IMR-90 (cell line): ENCODE measurements around the gene SOBP. TPM values are rescaled to one million over a fixed set of nuclear protein-coding genes. Genes with fewer than 3 reads are reported as not detected.

ENCODE experiments used
- ATAC-seq: fragments of 200-7000 bp; cut with Tn5 transposase; 2 replicates; pipeline ENCODE4 v1.9.1; 2020; ENCODE audit warnings: low read depth, mild to moderate bottlenecking, moderate library complexity
- BruUV-seq: library from RNA; stranded (reverse); fragments of 400-500 nt; replicated peaks from 2 replicates; lab custom pipeline; 2021; lab: Mats Ljungman, UMichigan
- CTCF ChIA-PET: fragments of 300-600 bp; formaldehyde crosslinking; extraction: SDS; loops from one replicate; lab custom pipeline; 2021; ENCODE audit warnings: antibody characterized with exemption; lab: Yijun Ruan, JAX
- POLR2A ChIA-PET: fragments of 300-600 bp; sonication (Branson Sonifier 250); formaldehyde crosslinking; loops from one replicate; lab custom pipeline; 2022; ENCODE audit warnings: antibody characterized with exemption; ENCODE audit not compliant: unreplicated experiment; lab: Charles Lee
- DNase-seq: peaks from one replicate; pipeline ENCODE4 v3.0.0; 2013
- H2AFZ ChIP-seq: replicated peaks from 2 replicates; pipeline ENCODE3; 2013; ENCODE audit warnings: low read length, mild to moderate bottlenecking; ENCODE audit not compliant: poor library complexity
- H2AK5ac ChIP-seq: 2 replicates; pipeline ENCODE4 v1.6.1; 2013; ENCODE audit warnings: low read depth, low read length, inconsistent platforms
- H2AK9ac ChIP-seq: replicated peaks from 2 replicates; pipeline ENCODE3; 2013; ENCODE audit warnings: mild to moderate bottlenecking, low read depth, low read length, moderate library complexity; ENCODE audit not compliant: poor library complexity
- H2BK120ac ChIP-seq: 2 replicates; pipeline ENCODE4 v1.6.1; 2013; ENCODE audit warnings: low read depth, low read length, inconsistent platforms
- H2BK15ac ChIP-seq: 3 replicates; pipeline ENCODE4 v1.6.1; 2013; ENCODE audit warnings: low read depth, low read length, inconsistent platforms
- H2BK20ac ChIP-seq: 2 replicates; pipeline ENCODE4 v1.6.1; 2013; ENCODE audit warnings: low read depth, mild to moderate bottlenecking, inconsistent platforms, low read length, moderate library complexity
- H2BK5ac ChIP-seq: 2 replicates; pipeline ENCODE4 v1.6.1; 2013; ENCODE audit warnings: mild to moderate bottlenecking, low read depth, low read length, inconsistent platforms; ENCODE audit not compliant: poor library complexity, severe bottlenecking
- H3K14ac ChIP-seq: replicated peaks from 2 replicates; pipeline ENCODE4 v1.6.1; 2013; ENCODE audit warnings: low read depth, low read length, inconsistent platforms
- H3K18ac ChIP-seq: 2 replicates; pipeline ENCODE4 v1.6.1; 2013; ENCODE audit warnings: low read depth, low read length, control low read depth
- H3K23ac ChIP-seq: 2 replicates; pipeline ENCODE4 v1.6.1; 2013; ENCODE audit warnings: low read depth, low read length, inconsistent platforms
- H3K27ac ChIP-seq: 2 replicates; pipeline ENCODE4 v1.5.1; 2013; ENCODE audit warnings: mild to moderate bottlenecking, control low read depth, low read length; ENCODE audit not compliant: insufficient read depth
- H3K27me3 ChIP-seq: 2 replicates; pipeline ENCODE4 v1.6.1; 2013; ENCODE audit warnings: low read length; ENCODE audit not compliant: control insufficient read depth, insufficient read depth
- H3K36me3 ChIP-seq: 2 replicates; pipeline ENCODE4 v1.6.1; 2013; ENCODE audit warnings: low read length, mixed read lengths; ENCODE audit not compliant: control insufficient read depth, insufficient read depth
- H3K4ac ChIP-seq: 2 replicates; pipeline ENCODE4 v1.6.1; 2013; ENCODE audit warnings: low read depth, low read length, inconsistent platforms
- H3K4me1 ChIP-seq: 2 replicates; pipeline ENCODE4 v1.6.1; 2013; ENCODE audit warnings: low read length, mixed read lengths; ENCODE audit not compliant: control insufficient read depth, insufficient read depth
- H3K4me2 ChIP-seq: 2 replicates; pipeline ENCODE4 v1.6.1; 2013; ENCODE audit warnings: low read depth, mild to moderate bottlenecking, control low read depth, low read length, moderate library complexity
- H3K4me3 ChIP-seq: 2 replicates; pipeline ENCODE4 v1.5.1; 2013; ENCODE audit warnings: low read depth, mild to moderate bottlenecking, control low read depth, low read length, moderate library complexity; ENCODE audit not compliant: insufficient read depth
- H3K56ac ChIP-seq: 2 replicates; pipeline ENCODE4 v1.6.1; 2013; ENCODE audit warnings: low read length, inconsistent platforms; ENCODE audit not compliant: insufficient read depth; ENCODE audit errors: extremely low read depth
- H3K79me1 ChIP-seq, 2 experiments: 2 replicates each; pipeline ENCODE4 v1.6.1; 2013; ENCODE audit warnings: low read length in 2 of 2, inconsistent platforms in 1 of 2, low read depth in 1 of 2
- H3K9ac ChIP-seq: 2 replicates; pipeline ENCODE4 v1.6.1; 2013; ENCODE audit warnings: low read depth, low read length, control low read depth
- H3K9me1 ChIP-seq: 2 replicates; pipeline ENCODE4 v1.6.1; 2013; ENCODE audit warnings: low read length, inconsistent platforms; ENCODE audit not compliant: insufficient read depth
- H3K9me3 ChIP-seq: 2 replicates; pipeline ENCODE4 v1.6.1; 2013; ENCODE audit warnings: low read length; ENCODE audit not compliant: control insufficient read depth, insufficient read depth
- H4K20me1 ChIP-seq: 2 replicates; pipeline ENCODE4 v1.6.1; 2013; ENCODE audit warnings: low read length, inconsistent platforms; ENCODE audit not compliant: insufficient read depth
- H4K5ac ChIP-seq: 2 replicates; pipeline ENCODE4 v1.6.1; 2013; ENCODE audit warnings: mild to moderate bottlenecking, low read depth, low read length, control low read depth
- H4K8ac ChIP-seq, 2 experiments: 2 replicates each; pipeline ENCODE4 v1.6.1; 2013; ENCODE audit warnings: low read depth in 2 of 2, low read length in 2 of 2, control low read depth in 1 of 2, inconsistent platforms in 1 of 2
- H4K91ac ChIP-seq: 2 replicates; pipeline ENCODE4 v1.6.1; 2013; ENCODE audit warnings: low read depth, low read length, inconsistent platforms; ENCODE audit not compliant: insufficient read depth
- BHLHE40 ChIP-seq: fragments of 150-350 bp; IDR thresholded peaks from 2 replicates; pipeline ENCODE4 v1.6.1; 2016; ENCODE audit warnings: mild to moderate bottlenecking, low read depth, low read length
- MAFK ChIP-seq: IDR thresholded peaks from 2 replicates; pipeline ENCODE4 v1.6.1; 2012; ENCODE audit warnings: low read depth, low read length, improper control_type of control experiment
- MAZ ChIP-seq: IDR thresholded peaks from 2 replicates; pipeline ENCODE4 v1.6.1; 2012; ENCODE audit warnings: low read depth, mild to moderate bottlenecking, low read length, improper control_type of control experiment, moderate library complexity, borderline replicate concordance
- MXI1 ChIP-seq: IDR thresholded peaks from 2 replicates; pipeline ENCODE4 v1.6.1; 2012; ENCODE audit warnings: low read depth, mild to moderate bottlenecking, low read length, moderate library complexity, borderline replicate concordance
- NFE2L2 ChIP-seq: fragments of 150-350 bp; IDR thresholded peaks from 2 replicates; pipeline ENCODE4 v1.6.1; 2016; ENCODE audit warnings: low read depth, mild to moderate bottlenecking, low read length
- POLR2A ChIP-seq: IDR thresholded peaks from 2 replicates; pipeline ENCODE4 v1.6.1; 2012; ENCODE audit warnings: mild to moderate bottlenecking, low read depth, low read length
- RAD21 ChIP-seq: IDR thresholded peaks from 2 replicates; pipeline ENCODE4 v1.6.1; 2012; ENCODE audit warnings: low read length, improper control_type of control experiment
- RCOR1 ChIP-seq: IDR thresholded peaks from 2 replicates; pipeline ENCODE4 v1.6.1; 2012; ENCODE audit warnings: mild to moderate bottlenecking, low read length, improper control_type of control experiment; ENCODE audit not compliant: insufficient replicate concordance
- RFX5 ChIP-seq: IDR thresholded peaks from 2 replicates; pipeline ENCODE4 v1.8.0; 2012; ENCODE audit warnings: low read depth, mild to moderate bottlenecking, low read length, moderate library complexity
- SMC3 ChIP-seq: fragments of 150-350 bp; IDR thresholded peaks from 2 replicates; pipeline ENCODE4 v1.6.1; 2016; ENCODE audit warnings: low read depth, mild to moderate bottlenecking, antibody characterized with exemption, low read length, moderate library complexity
- USF2 ChIP-seq: fragments of 150-350 bp; IDR thresholded peaks from 2 replicates; pipeline ENCODE4 v1.6.1; 2017; ENCODE audit warnings: mild to moderate bottlenecking, antibody characterized with exemption, low read length, low read depth
- WGBS, 2 experiments: methylation state at CpG; one replicate each; pipeline versions ENCODE4 v1.1.5 to v1.1.7; 2013; ENCODE audit warnings: missing lambda C conversion rate in 2 of 2; ENCODE audit not compliant: insufficient read length in 1 of 2; ENCODE audit errors: extremely low coverage in 2 of 2; 5-methylcytosine and 5-hydroxymethylcytosine counted together
- dilution Hi-C: fragments of 300-500 bp; cut with HindIII; formaldehyde crosslinking; loops from one replicate; pipeline ENCODE4 v1.14.3; 2018; ENCODE audit warnings: low sequenced_read_pairs; ENCODE audit not compliant: unreplicated experiment
- in situ Hi-C: fragments of 300-500 bp; cut with MboI; formaldehyde crosslinking; loops from 3 replicates; pipeline ENCODE4 v1.14.3; 2019; ENCODE audit warnings: low sequenced_read_pairs, inconsistent platforms, mixed read lengths
- intact Hi-C: fragments of 100-400 bp; cut with micrococcal nuclease; formaldehyde crosslinking; loops from 2 replicates; pipeline ENCODE4 v1.10.0; 2022
- polyA plus RNA-seq, 3 experiments: library from polyadenylated mRNA; depleted of rRNA; stranded (reverse); fragments of >200 nt; gene quantifications; 2 replicates each; pipeline ENCODE4 v1.2.3, GENCODE V29; 2012; ENCODE audit warnings: low replicate concordance in 1 of 3
- total RNA-seq: library from RNA; depleted of rRNA; stranded (reverse); fragments of >200 nt; gene quantifications from 2 replicates; pipeline ENCODE4 v1.2.3, GENCODE V29; 2012
- TF ChIP-seq, protein P1 (sequence below): fragments of 150-350 bp; IDR thresholded peaks from 2 replicates; pipeline ENCODE4 v1.6.1; 2016; ENCODE audit warnings: low read depth, mild to moderate bottlenecking, low read length, moderate library complexity, borderline replicate concordance
- TF ChIP-seq, protein P2 (sequence below): conservative IDR thresholded peaks from 2 replicates; pipeline ENCODE4 v1.5.1; 2012; ENCODE audit warnings: mild to moderate bottlenecking, low read depth, low read length, improper control_type of control experiment

The SOBP gene
- total and polyA plus RNA-seq, 2 of the 4 experiments (the other 2 are of a cell fraction), result 0.60 to 0.72 TPM

GRCh38 chr6:107657755-107658461 lies 168.0 kb downstream of the SOBP start:
- no peaks in the 10 kb centered on the region for H3K9me3 ChIP-seq
- peak overlapping the region; percentile 78 for H3K4me2 ChIP-seq
- H3K9ac ChIP-seq, result peak overlapping the region; percentile 8; the same call in 1 of the 2 replicates
- H3K18ac ChIP-seq, result no peak overlapping the region; the same call in 1 of the 2 replicates
- H3K4ac ChIP-seq, result 0 out of 2 replicates have a peak overlapping the region, but pooled peaks have one; percentile 3
- H3K27me3 ChIP-seq, result no peaks in the 10 kb centered on the region
- peak; percentile 86 for DNase-seq
- no peaks in the 10 kb centered on the region for H3K36me3 ChIP-seq
- peak overlapping the region; percentile 67 for H2AFZ ChIP-seq
- peak overlapping the region; percentile 79 for H3K27ac ChIP-seq
- no peak overlapping the region; the same call in 2 of the 3 replicates for H2BK15ac ChIP-seq
- H2AK9ac ChIP-seq, result no peak overlapping the region
- H3K9me1 ChIP-seq, result peaks cover 9% of the 10 kb centered on the region
- H3K56ac ChIP-seq, result no peak overlapping the region
- peak overlapping the region; percentile 31 for H2BK120ac ChIP-seq
- H3K14ac ChIP-seq, result no peak overlapping the region
- peak overlapping the region; percentile 4; the same call in 1 of the 2 replicates for H3K4me3 ChIP-seq
- peaks cover 27% of the 10 kb centered on the region for H3K4me1 ChIP-seq
- H2BK5ac ChIP-seq, result no peak overlapping the region
- intact Hi-C loops, result loop anchor here (1.0 to 5.0 kb wide), 4 partner anchors 168 to 629 kb away; partner anchors contain the start of genes MTRES1 and SOBP
- no peak overlapping the region for H2AK5ac ChIP-seq
- peaks cover 6% of the 10 kb centered on the region; the same call in 1 of the 2 replicates for H4K20me1 ChIP-seq
- POLR2A ChIA-PET, result no interaction called here
- no TSS peak for BruUV-seq
- H4K8ac ChIP-seq, result peak overlapping the region in 1 of 2 experiments; percentile 17; a peak in 1 of 4 replicates
- H3K79me1 ChIP-seq, result peaks cover 0 to 2% of the 10 kb centered on the region in 2 experiments; a peak in 1 of 4 replicates
- ATAC-seq, result peak; percentile 90
- no peak overlapping the region; the same call in 1 of the 2 replicates for H4K5ac ChIP-seq
- dilution Hi-C loops, result no loop called here
- H2BK20ac ChIP-seq, result no peak overlapping the region
- no peak overlapping the region for H4K91ac ChIP-seq
- WGBS, 2 experiments, result 12% methylated on average over 7 of the region's 17 CpGs; no CpG with 5 or more reads in 1 of the 2 experiments
- CTCF ChIA-PET, result interaction anchor here (1.1 to 1.7 kb wide), 3 partner anchors 14 to 340 kb away, joined by 3 to 5 read pairs (median 4); no protein-coding TSS in a partner anchor
- in situ Hi-C loops, result no loop called here
- no peak overlapping the region for H3K23ac ChIP-seq
- TF ChIP-seq BHLHE40 (peak; percentile 38; the same call in 1 of the 2 replicates), RAD21 (peak; percentile 43), RCOR1 (peak; percentile 14), MXI1 (peak; percentile 69; the same call in 1 of the 2 replicates), MAZ (peak; percentile 80; the same call in 1 of the 2 replicates), NFE2L2 (no peak), MAFK (no peak), USF2 (no peak), SMC3 (0 out of 2 replicates have a peak, but pooled peaks have one; percentile 17), POLR2A (no peak), RFX5 (no peak)
- TF ChIP-seq, protein P1, sequence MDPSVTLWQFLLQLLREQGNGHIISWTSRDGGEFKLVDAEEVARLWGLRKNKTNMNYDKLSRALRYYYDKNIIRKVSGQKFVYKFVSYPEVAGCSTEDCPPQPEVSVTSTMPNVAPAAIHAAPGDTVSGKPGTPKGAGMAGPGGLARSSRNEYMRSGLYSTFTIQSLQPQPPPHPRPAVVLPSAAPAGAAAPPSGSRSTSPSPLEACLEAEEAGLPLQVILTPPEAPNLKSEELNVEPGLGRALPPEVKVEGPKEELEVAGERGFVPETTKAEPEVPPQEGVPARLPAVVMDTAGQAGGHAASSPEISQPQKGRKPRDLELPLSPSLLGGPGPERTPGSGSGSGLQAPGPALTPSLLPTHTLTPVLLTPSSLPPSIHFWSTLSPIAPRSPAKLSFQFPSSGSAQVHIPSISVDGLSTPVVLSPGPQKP, result no peak
- TF ChIP-seq, protein P2, sequence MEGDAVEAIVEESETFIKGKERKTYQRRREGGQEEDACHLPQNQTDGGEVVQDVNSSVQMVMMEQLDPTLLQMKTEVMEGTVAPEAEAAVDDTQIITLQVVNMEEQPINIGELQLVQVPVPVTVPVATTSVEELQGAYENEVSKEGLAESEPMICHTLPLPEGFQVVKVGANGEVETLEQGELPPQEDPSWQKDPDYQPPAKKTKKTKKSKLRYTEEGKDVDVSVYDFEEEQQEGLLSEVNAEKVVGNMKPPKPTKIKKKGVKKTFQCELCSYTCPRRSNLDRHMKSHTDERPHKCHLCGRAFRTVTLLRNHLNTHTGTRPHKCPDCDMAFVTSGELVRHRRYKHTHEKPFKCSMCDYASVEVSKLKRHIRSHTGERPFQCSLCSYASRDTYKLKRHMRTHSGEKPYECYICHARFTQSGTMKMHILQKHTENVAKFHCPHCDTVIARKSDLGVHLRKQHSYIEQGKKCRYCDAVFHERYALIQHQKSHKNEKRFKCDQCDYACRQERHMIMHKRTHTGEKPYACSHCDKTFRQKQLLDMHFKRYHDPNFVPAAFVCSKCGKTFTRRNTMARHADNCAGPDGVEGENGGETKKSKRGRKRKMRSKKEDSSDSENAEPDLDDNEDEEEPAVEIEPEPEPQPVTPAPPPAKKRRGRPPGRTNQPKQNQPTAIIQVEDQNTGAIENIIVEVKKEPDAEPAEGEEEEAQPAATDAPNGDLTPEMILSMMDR, result peak; percentile 48
